HG03571 (cell line): ENCODE measurements around the gene SLC22A6.

Experiments
- ATAC-seq: cut with Tn5 transposase; IDR thresholded peaks from one replicate; pipeline ENCODE4 v1.9.1; 2021; ENCODE audit not compliant: unreplicated experiment

Gene SLC22A6

GRCh38 chr11:62933285-62933684 is 51.5 kb downstream of the SLC22A6 start:
- no peak for ATAC-seq

GRCh38 chr11:62931499-62932278 is 53.1 kb downstream of the SLC22A6 start:
- no peak for ATAC-seq

GRCh38 chr11:62930666-62931065 is 54.1 kb downstream of the SLC22A6 start:
- ATAC-seq: no peak

GRCh38 chr11:62930157-62930556 is 54.6 kb downstream of the SLC22A6 start:
- no peak for ATAC-seq

GRCh38 chr11:62928011-62928410 is 56.8 kb downstream of the SLC22A6 start:
- ATAC-seq: no peak

GRCh38 chr11:62926680-62927455 is 57.9 kb downstream of the SLC22A6 start:
- no peak for ATAC-seq
